ENCODE results near the gene E2F2.

GRCh38 chr1:23545851-23546250 is 14.8 kb upstream of the E2F2 start:
- TF ChIP-seq CTCF (conservative IDR thresholded peaks at IDR 0.05; ENCODE audit: low read depth, low read length) (no peak), ELK1 (IDR thresholded peaks at IDR 0.05; ENCODE audit: borderline replicate concordance, low read depth, low read length) (no peak), CEBPB (IDR thresholded peaks at IDR 0.05; ENCODE audit: low read depth, low read length) (no peak), SMC3 (IDR thresholded peaks at IDR 0.05; ENCODE audit: low read depth, low read length) (no peak), POLR2A (IDR thresholded peaks at IDR 0.05; ENCODE audit: low read depth, low read length) (no peak), NFE2L2 (IDR thresholded peaks at IDR 0.05; ENCODE audit: low read depth, low read length) (no peak), BHLHE40 (IDR thresholded peaks at IDR 0.05; ENCODE audit: low read depth, low read length) (no peak), RFX5 (IDR thresholded peaks at IDR 0.05; ENCODE audit: low read depth, low read length) (no peak), CHD1 (IDR thresholded peaks at IDR 0.05; ENCODE audit: low read depth, low read length) (no peak), MXI1 (IDR thresholded peaks at IDR 0.05; ENCODE audit: borderline replicate concordance, low read depth, low read length) (no peak)

All from IMR-90 (cell line).